ENCODE results near the gene NDOR1. TPM values are rescaled to one million over a fixed set of nuclear protein-coding genes. Genes with fewer than 3 reads are reported as not detected.
A peak's percentile ranks its signal among the peaks of the same experiment; 100 is the strongest.
"Not testable (repeated sequence)": the region's sequence is repeated elsewhere in the genome, so short reads cannot be mapped to it uniquely, and the experiment has no call there.

The NDOR1 gene
- total and polyA plus RNA-seq, 12 donors = 4.6 to 10.6 (median 5.6) TPM

GRCh38 chr9:137237759-137238726 is 32.5 kb downstream of the NDOR1 start:
- intact Hi-C loops (cut with DNase I) = loop anchor here in 2 of 10 donors (5.0 to 10.0 kb wide), 2 partner anchors 121 to 453 kb away; no protein-coding TSS in a partner anchor
- WGBS, 2 donors = 71 to 74% methylated on average over 13 of the region's 13 CpGs
- H3K36me3 ChIP-seq = peaks cover 0 to 15% (median 10%) of the 10 kb centered on the region in 9 donors
- no peak overlapping the region for H3K4me3 ChIP-seq
- no peaks in the 10 kb centered on the region for H3K9me3 ChIP-seq
- DNase-seq = no peak
- H3K27ac ChIP-seq = peak overlapping the region in 1 of 10 donors; percentile 46
- peaks cover 0 to 20% (median 14%) of the 10 kb centered on the region in 7 donors for H3K27me3 ChIP-seq
- H3K4me1 ChIP-seq = peaks cover 16 to 61% (median 46%) of the 10 kb centered on the region in 9 donors
- no peak for ATAC-seq
- no peak for TF ChIP-seq CTCF (IDR thresholded peaks at IDR 0.05)

DNA sequence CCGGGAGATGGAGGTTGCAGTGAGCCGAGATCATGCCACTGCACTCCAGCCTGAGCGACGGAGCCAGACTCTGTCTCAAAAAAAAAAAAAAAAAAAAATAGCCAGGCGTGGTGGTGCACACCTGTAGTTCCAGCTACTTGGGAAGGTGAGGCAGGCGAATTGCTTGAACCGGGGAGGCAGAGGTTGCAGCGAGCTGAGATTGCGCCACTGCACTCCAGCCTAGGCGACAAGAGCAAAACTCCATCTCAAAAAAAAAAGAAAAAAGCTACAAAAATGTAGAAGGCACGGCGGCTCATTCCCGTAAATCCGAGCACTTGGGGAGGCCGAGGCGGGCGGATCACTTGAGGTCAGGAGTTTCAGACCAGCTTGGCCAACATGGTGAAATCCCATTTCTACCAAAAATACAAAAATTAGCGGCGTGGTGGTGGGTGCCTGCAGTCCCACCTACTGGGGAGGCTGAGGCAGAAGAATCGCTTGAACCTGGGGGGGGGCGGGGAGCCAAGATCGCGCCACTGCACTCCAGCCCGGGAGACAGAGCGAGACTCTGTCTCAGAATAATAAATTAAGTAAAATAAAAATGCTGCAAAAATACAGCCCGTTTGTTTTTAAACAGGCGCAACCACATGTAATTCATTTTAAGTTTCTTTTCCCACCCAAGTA is 34.2 kb downstream of the NDOR1 start:
- DNase-seq, ATAC-seq, H3K9me3 ChIP-seq, H3K27me3 ChIP-seq: not testable (repeated sequence)
- H3K4me3 ChIP-seq = peak overlapping the region; percentile 48 to 97 (median 70)
- peaks cover 0 to 26% (median 12%) of the 10 kb centered on the region in 9 donors for H3K36me3 ChIP-seq
- intact Hi-C loops (cut with DNase I) = loop anchor here in 3 of 10 donors (2.0 to 10.0 kb wide), 3 partner anchors 17 to 455 kb away; partner anchors contain the start of gene RNF208 (in 1 of the 3)
- 57 to 60% methylated on average over 27 of the region's 27 CpGs for WGBS, 2 donors
- peak overlapping the region; percentile 88 to 100 (median 98) for H3K27ac ChIP-seq
- H3K4me1 ChIP-seq = peaks cover 16 to 76% (median 56%) of the 10 kb centered on the region in 9 donors

DNA sequence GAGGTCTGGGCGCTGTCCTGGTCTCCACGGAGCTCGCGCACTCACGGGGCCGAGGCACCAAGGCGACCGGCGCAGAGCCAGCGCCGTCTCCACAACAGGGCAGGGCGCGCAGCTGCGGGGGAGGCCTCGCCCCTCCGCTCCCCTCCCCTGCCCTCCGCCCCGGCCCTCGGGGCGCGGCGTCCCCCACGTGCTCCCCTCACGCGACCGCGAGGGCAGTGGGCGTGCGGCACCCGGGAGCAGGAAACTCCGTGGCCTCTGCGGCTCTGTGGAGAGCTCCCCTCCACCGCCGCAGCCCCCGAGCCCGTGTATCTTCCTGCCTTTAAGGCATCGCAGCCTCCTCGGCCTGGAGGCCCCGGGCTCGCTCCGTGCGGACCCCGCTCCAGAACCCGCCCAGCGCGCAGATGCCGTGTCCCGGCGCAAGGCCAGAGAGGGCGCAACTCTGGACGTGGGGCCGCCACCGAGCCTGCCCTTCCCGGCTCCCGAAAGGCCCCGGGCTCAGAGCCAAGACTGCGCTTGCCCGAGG is 34.9 kb downstream of the NDOR1 start:
- peaks cover 0 to 26% (median 12%) of the 10 kb centered on the region in 9 donors for H3K36me3 ChIP-seq
- DNase-seq = peak; percentile 79 to 85
- no peaks in the 10 kb centered on the region for H3K9me3 ChIP-seq
- peak overlapping the region; percentile 48 to 97 (median 70) for H3K4me3 ChIP-seq
- peak; percentile 51 to 68 (median 57) for ATAC-seq
- H3K4me1 ChIP-seq = peaks cover 16 to 76% (median 56%) of the 10 kb centered on the region in 9 donors
- 0 to 1% methylated on average over 48 to 58 of the region's 58 CpGs for WGBS, 2 donors
- peaks cover 0 to 2% (median 0%) of the 10 kb centered on the region in 7 donors for H3K27me3 ChIP-seq
- peak in 2 of 9 donors; percentile 13 to 21 for TF ChIP-seq CTCF (IDR thresholded peaks at IDR 0.05)
- intact Hi-C loops (cut with DNase I) = loop anchor here in 1 of 10 donors (2.0 kb wide), 1 partner anchor 18 kb away; the partner anchor contains the start of gene RNF208
- peak overlapping the region; percentile 88 to 100 (median 98) for H3K27ac ChIP-seq

GRCh38 chr9:137240841-137241489 is 35.5 kb downstream of the NDOR1 start, which contains the start of gene TUBB4B:
TUBB4B (plus strand) TSS chr9:137241287; CDS start chr9:137241361, 74 bp downstream.
- intact Hi-C loops (cut with DNase I) = loop anchor here in 1 of 10 donors (2.0 kb wide), 1 partner anchor 18 kb away; the partner anchor contains the start of gene RNF208
- DNase-seq (peak; percentile 99 to 100), ATAC-seq (peak; percentile 85 to 94 (median 89))
- peak within 1 kb of the TSS; percentile 91 to 100 (median 98) for H3K27ac ChIP-seq
- 1% methylated on average over 67 of the region's 67 CpGs for WGBS, 2 donors
- peak within 1 kb of the TSS; percentile 75 to 97 (median 92) for H3K4me3 ChIP-seq
- no peaks in the 10 kb centered on the region for H3K27me3 ChIP-seq
- H3K36me3 ChIP-seq = peaks cover 0 to 26% (median 12%) of the 10 kb centered on the region in 9 donors
- H3K9me3 ChIP-seq = no peaks in the 10 kb centered on the region
- H3K4me1 ChIP-seq = peaks cover 16 to 71% (median 53%) of the 10 kb centered on the region in 9 donors
- no peak for TF ChIP-seq CTCF (IDR thresholded peaks at IDR 0.05)
